Measurements from ENCODE around the gene NLRP8. TPM values are rescaled to one million over a fixed set of nuclear protein-coding genes. Genes with fewer than 3 reads are reported as not detected.
"Not testable (repeated sequence)": the region's sequence is repeated elsewhere in the genome, so short reads cannot be mapped to it uniquely, and the experiment has no call there.

Gene NLRP8
- total and polyA plus RNA-seq, 2 experiments from 2014 or later = not detected

DNA sequence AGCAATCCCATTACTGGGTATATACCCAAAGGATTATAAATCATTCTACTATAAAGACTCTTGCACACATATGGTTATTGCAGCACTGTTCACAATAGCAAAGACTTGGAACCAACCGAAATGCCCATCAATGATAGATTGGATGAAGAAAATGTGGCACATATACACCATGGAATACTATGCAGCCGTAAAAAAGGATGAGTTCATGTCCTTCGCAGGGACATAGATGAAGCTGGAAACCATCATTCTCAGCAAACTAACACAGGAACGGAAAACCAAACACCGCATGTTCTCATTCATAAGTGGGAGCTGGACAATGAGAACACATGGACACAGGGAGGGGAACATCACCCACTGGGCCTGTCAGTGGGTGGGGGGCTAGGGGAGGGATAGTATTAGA is 18.4 kb upstream of the NLRP8 start:
- not testable (repeated sequence) for H3K27me3 ChIP-seq (ENCODE audit: insufficient read depth); H4K20me1 ChIP-seq (replicated peaks; ENCODE audit: insufficient read depth); H3K4me2 ChIP-seq; ATAC-seq; H3K27me3 Mint-ChIP-seq (ENCODE audit: insufficient read depth, low read depth, poor library complexity); H3K4me3 ChIP-seq; H3K79me2 ChIP-seq (replicated peaks; ENCODE audit: insufficient read depth); H2AFZ ChIP-seq; H3K4me3 Mint-ChIP-seq; H3K9me2 ChIP-seq (ENCODE audit: insufficient read depth); H3K27ac ChIP-seq (ENCODE audit: low read depth); DNase-seq (ENCODE audit: low spot score); H3F3A ChIP-seq (replicated peaks; ENCODE audit: low read depth); H3K27ac Mint-ChIP-seq; H3K4me1 Mint-ChIP-seq; H3K4me1 ChIP-seq (ENCODE audit: insufficient read depth)
- peaks cover 97% of the 10 kb centered on the region for H3K9me3 Mint-ChIP-seq
- H3K36me3 ChIP-seq (ENCODE audit: insufficient read depth) = peaks cover 12% of the 10 kb centered on the region
- H3K36me3 Mint-ChIP-seq (ENCODE audit: low read depth) = peaks cover 33% of the 10 kb centered on the region

GRCh38 chr19:55930996-55931515 is 16.6 kb upstream of the NLRP8 start:
- no peaks in the 10 kb centered on the region for H3K9me2 ChIP-seq (ENCODE audit: insufficient read depth)
- H2AFZ ChIP-seq = no peak overlapping the region
- no peak overlapping the region for H3K27ac ChIP-seq (ENCODE audit: low read depth)
- Mint-ChIP-seq H3K9me3 (peaks cover 97% of the 10 kb centered on the region), H3K4me3 (no peak overlapping the region), H3K36me3 (ENCODE audit: low read depth) (peaks cover 42% of the 10 kb centered on the region), H3K4me1 (no peaks in the 10 kb centered on the region), H3K27me3 (ENCODE audit: insufficient read depth, low read depth, poor library complexity) (peaks cover 2% of the 10 kb centered on the region), H3K27ac (no peak overlapping the region)
- H3K4me1 ChIP-seq (ENCODE audit: insufficient read depth) = no peaks in the 10 kb centered on the region
- no peak for DNase-seq (ENCODE audit: low spot score)
- H4K20me1 ChIP-seq (replicated peaks; ENCODE audit: insufficient read depth) = no peaks in the 10 kb centered on the region
- ATAC-seq = no peak
- H3K36me3 ChIP-seq (ENCODE audit: insufficient read depth) = peaks cover 7% of the 10 kb centered on the region
- H3K79me2 ChIP-seq (replicated peaks; ENCODE audit: insufficient read depth) = no peaks in the 10 kb centered on the region
- no peak overlapping the region for H3K4me2 ChIP-seq
- no peak for TF ChIP-seq ZNF331 (CRISPR knock-in tag; IDR thresholded peaks at IDR 0.05; ENCODE audit: low read depth)
- TF ChIP-seq, protein P1, sequence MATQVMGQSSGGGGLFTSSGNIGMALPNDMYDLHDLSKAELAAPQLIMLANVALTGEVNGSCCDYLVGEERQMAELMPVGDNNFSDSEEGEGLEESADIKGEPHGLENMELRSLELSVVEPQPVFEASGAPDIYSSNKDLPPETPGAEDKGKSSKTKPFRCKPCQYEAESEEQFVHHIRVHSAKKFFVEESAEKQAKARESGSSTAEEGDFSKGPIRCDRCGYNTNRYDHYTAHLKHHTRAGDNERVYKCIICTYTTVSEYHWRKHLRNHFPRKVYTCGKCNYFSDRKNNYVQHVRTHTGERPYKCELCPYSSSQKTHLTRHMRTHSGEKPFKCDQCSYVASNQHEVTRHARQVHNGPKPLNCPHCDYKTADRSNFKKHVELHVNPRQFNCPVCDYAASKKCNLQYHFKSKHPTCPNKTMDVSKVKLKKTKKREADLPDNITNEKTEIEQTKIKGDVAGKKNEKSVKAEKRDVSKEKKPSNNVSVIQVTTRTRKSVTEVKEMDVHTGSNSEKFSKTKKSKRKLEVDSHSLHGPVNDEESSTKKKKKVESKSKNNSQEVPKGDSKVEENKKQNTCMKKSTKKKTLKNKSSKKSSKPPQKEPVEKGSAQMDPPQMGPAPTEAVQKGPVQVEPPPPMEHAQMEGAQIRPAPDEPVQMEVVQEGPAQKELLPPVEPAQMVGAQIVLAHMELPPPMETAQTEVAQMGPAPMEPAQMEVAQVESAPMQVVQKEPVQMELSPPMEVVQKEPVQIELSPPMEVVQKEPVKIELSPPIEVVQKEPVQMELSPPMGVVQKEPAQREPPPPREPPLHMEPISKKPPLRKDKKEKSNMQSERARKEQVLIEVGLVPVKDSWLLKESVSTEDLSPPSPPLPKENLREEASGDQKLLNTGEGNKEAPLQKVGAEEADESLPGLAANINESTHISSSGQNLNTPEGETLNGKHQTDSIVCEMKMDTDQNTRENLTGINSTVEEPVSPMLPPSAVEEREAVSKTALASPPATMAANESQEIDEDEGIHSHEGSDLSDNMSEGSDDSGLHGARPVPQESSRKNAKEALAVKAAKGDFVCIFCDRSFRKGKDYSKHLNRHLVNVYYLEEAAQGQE (IDR thresholded peaks at IDR 0.05; ENCODE audit: unreplicated experiment) = no peak
- no peak for TF ChIP-seq CREB1 (CRISPR knock-in tag; IDR thresholded peaks at IDR 0.05; ENCODE audit: low read depth)
- no peak for TF ChIP-seq NANOG (IDR thresholded peaks at IDR 0.05; ENCODE audit: borderline replicate concordance)
- TF ChIP-seq JUNB (IDR thresholded peaks at IDR 0.05; ENCODE audit: unreplicated experiment) = no peak
- TF ChIP-seq EZH2phosphoT487 (IDR thresholded peaks at IDR 0.05; ENCODE audit: unreplicated experiment) = no peak
- no peak overlapping the region for H3K4me3 ChIP-seq
- no peaks in the 10 kb centered on the region for H3K27me3 ChIP-seq (ENCODE audit: insufficient read depth)
- no peaks in the 10 kb centered on the region for H3F3A ChIP-seq (replicated peaks; ENCODE audit: low read depth)

GRCh38 chr19:55931936-55932386 is 15.7 kb upstream of the NLRP8 start, which contains the start of gene NLRP13:
Gene NLRP13 (minus strand): TSS chr19:55932336. CDS start chr19:55932311, 25 bp downstream.
- ATAC-seq = no peak
- Histone ChIP-seq H3F3A (replicated peaks; ENCODE audit: low read depth) (no peaks in the 10 kb centered on the region), H3K4me3 (no peak within 1 kb of the TSS), H3K79me2 (replicated peaks; ENCODE audit: insufficient read depth) (no peaks in the 10 kb centered on the region), H3K4me2 (no peak within 1 kb of the TSS), H3K27ac (ENCODE audit: low read depth) (no peak within 1 kb of the TSS), H4K20me1 (replicated peaks; ENCODE audit: insufficient read depth) (no peaks in the 10 kb centered on the region), H3K27me3 (ENCODE audit: insufficient read depth) (no peaks in the 10 kb centered on the region), H3K9me2 (ENCODE audit: insufficient read depth) (no peaks in the 10 kb centered on the region), H3K36me3 (ENCODE audit: insufficient read depth) (peaks cover 1% of the 10 kb centered on the region), H3K4me1 (ENCODE audit: insufficient read depth) (no peaks in the 10 kb centered on the region), H2AFZ (no peak within 1 kb of the TSS)
- Mint-ChIP-seq H3K4me3 (no peak within 1 kb of the TSS), H3K9me3 (peaks cover 93% of the 10 kb centered on the region), H3K4me1 (no peaks in the 10 kb centered on the region), H3K27me3 (ENCODE audit: insufficient read depth, low read depth, poor library complexity) (peaks cover 2% of the 10 kb centered on the region), H3K27ac (no peak within 1 kb of the TSS), H3K36me3 (ENCODE audit: low read depth) (peaks cover 44% of the 10 kb centered on the region)
- DNase-seq (ENCODE audit: low spot score) = no peak
- TF ChIP-seq, protein P2, sequence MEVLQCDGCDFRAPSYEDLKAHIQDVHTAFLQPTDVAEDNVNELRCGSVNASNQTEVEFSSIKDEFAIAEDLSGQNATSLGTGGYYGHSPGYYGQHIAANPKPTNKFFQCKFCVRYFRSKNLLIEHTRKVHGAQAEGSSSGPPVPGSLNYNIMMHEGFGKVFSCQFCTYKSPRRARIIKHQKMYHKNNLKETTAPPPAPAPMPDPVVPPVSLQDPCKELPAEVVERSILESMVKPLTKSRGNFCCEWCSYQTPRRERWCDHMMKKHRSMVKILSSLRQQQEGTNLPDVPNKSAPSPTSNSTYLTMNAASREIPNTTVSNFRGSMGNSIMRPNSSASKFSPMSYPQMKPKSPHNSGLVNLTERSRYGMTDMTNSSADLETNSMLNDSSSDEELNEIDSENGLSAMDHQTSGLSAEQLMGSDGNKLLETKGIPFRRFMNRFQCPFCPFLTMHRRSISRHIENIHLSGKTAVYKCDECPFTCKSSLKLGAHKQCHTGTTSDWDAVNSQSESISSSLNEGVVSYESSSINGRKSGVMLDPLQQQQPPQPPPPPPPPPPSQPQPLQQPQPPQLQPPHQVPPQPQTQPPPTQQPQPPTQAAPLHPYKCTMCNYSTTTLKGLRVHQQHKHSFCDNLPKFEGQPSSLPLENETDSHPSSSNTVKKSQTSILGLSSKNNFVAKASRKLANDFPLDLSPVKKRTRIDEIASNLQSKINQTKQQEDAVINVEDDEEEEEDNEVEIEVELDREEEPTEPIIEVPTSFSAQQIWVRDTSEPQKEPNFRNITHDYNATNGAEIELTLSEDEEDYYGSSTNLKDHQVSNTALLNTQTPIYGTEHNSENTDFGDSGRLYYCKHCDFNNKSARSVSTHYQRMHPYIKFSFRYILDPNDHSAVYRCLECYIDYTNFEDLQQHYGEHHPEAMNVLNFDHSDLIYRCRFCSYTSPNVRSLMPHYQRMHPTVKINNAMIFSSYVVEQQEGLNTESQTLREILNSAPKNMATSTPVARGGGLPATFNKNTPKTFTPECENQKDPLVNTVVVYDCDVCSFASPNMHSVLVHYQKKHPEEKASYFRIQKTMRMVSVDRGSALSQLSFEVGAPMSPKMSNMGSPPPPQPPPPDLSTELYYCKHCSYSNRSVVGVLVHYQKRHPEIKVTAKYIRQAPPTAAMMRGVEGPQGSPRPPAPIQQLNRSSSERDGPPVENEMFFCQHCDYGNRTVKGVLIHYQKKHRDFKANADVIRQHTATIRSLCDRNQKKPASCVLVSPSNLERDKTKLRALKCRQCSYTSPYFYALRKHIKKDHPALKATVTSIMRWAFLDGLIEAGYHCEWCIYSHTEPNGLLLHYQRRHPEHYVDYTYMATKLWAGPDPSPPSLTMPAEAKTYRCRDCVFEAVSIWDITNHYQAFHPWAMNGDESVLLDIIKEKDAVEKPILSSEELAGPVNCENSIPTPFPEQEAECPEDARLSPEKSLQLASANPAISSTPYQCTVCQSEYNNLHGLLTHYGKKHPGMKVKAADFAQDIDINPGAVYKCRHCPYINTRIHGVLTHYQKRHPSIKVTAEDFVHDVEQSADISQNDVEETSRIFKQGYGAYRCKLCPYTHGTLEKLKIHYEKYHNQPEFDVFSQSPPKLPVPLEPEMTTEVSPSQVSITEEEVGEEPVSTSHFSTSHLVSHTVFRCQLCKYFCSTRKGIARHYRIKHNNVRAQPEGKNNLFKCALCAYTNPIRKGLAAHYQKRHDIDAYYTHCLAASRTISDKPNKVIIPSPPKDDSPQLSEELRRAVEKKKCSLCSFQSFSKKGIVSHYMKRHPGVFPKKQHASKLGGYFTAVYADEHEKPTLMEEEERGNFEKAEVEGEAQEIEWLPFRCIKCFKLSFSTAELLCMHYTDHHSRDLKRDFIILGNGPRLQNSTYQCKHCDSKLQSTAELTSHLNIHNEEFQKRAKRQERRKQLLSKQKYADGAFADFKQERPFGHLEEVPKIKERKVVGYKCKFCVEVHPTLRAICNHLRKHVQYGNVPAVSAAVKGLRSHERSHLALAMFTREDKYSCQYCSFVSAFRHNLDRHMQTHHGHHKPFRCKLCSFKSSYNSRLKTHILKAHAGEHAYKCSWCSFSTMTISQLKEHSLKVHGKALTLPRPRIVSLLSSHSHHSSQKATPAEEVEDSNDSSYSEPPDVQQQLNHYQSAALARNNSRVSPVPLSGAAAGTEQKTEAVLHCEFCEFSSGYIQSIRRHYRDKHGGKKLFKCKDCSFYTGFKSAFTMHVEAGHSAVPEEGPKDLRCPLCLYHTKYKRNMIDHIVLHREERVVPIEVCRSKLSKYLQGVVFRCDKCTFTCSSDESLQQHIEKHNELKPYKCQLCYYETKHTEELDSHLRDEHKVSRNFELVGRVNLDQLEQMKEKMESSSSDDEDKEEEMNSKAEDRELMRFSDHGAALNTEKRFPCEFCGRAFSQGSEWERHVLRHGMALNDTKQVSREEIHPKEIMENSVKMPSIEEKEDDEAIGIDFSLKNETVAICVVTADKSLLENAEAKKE (CRISPR knock-in tag; IDR thresholded peaks at IDR 0.05) = no peak
